Esophagus squamous epithelium (tissue), 5 donors: Measurements from ENCODE around the gene THRA. TPM values are rescaled to one million over a fixed set of nuclear protein-coding genes. Genes with fewer than 3 reads are reported as not detected.

ENCODE experiments used
- DNase-seq: peaks from one replicate; lab custom pipeline; 2025; lab: John Stamatoyannopoulos, UW
- H3K27ac ChIP-seq, 4 donors: fragments of 200-600 bp; sonication (generic); one replicate each; pipeline ENCODE4 v1.5.1; 2016 to 2019; ENCODE audit warnings: mild to moderate bottlenecking in 1 of 4
- H3K27me3 ChIP-seq, 4 donors: fragments of 200-600 bp; sonication (generic); 1 replicate in 3 of 4; 2 replicates in 1 of 4; pipeline versions ENCODE4 v1.5.1 to v1.6.0; 2017 to 2021; ENCODE audit warnings: antibody characterized with exemption in 1 of 4
- H3K36me3 ChIP-seq, 3 donors: fragments of 200-600 bp; sonication (generic); one replicate each; pipeline ENCODE4 v1.5.1; 2016 to 2019
- H3K4me1 ChIP-seq, 3 donors: fragments of 200-600 bp; sonication (generic); one replicate each; pipeline ENCODE4 v1.5.1; 2017 to 2019
- H3K4me3 ChIP-seq, 4 donors: fragments of 200-600 bp; sonication (generic); 1 replicate in 3 of 4; 2 replicates in 1 of 4; pipeline ENCODE4 v1.5.1; 2016 to 2019; ENCODE audit warnings: mild to moderate bottlenecking in 2 of 4, moderate library complexity in 1 of 4
- H3K9me3 ChIP-seq, 3 donors: fragments of 200-600 bp; sonication (generic); one replicate each; pipeline ENCODE4 v1.5.1; 2016 to 2019
- POLR2A ChIP-seq, 4 donors: fragments of 450-650 bp; IDR thresholded peaks; one replicate each; pipeline ENCODE4 v1.6.1; 2017; ENCODE audit warnings: antibody characterized with exemption in 4 of 4, mild to moderate bottlenecking in 4 of 4, moderate library complexity in 3 of 4
- WGBS, 2 donors: methylation state at CpG; one replicate each; pipeline ENCODE4 v1.1.5; 2018; 5-methylcytosine and 5-hydroxymethylcytosine counted together
- intact Hi-C: fragments of 100-400 bp; cut with DNase I; formaldehyde crosslinking; loops from one replicate; pipeline ENCODE4 v1.15.0; 2022
- total RNA-seq, 4 donors: library from RNA; depleted of rRNA; stranded (reverse); fragments of >200 nt; gene quantifications; one replicate each; pipeline ENCODE4 v1.1.0, GENCODE V29; 2016
- TF ChIP-seq, protein P1 (sequence below), 6 experiments: fragments of 450-650 bp in 4 of 6; fragments of 200-600 bp in 2 of 6; sonication (generic) in 2 of 6; IDR thresholded peaks; one replicate each; pipeline ENCODE4 v1.5.1; 2016 to 2019; ENCODE audit warnings: antibody characterized with exemption in 6 of 6, mild to moderate bottlenecking in 4 of 6, moderate library complexity in 4 of 6
- donor health status: DM: yes; HTN: yes; CAD: no.

The THRA gene
- total RNA-seq, 4 donors from 2014 or later = 4.2 to 27.1 (median 13.4) TPM

DNA sequence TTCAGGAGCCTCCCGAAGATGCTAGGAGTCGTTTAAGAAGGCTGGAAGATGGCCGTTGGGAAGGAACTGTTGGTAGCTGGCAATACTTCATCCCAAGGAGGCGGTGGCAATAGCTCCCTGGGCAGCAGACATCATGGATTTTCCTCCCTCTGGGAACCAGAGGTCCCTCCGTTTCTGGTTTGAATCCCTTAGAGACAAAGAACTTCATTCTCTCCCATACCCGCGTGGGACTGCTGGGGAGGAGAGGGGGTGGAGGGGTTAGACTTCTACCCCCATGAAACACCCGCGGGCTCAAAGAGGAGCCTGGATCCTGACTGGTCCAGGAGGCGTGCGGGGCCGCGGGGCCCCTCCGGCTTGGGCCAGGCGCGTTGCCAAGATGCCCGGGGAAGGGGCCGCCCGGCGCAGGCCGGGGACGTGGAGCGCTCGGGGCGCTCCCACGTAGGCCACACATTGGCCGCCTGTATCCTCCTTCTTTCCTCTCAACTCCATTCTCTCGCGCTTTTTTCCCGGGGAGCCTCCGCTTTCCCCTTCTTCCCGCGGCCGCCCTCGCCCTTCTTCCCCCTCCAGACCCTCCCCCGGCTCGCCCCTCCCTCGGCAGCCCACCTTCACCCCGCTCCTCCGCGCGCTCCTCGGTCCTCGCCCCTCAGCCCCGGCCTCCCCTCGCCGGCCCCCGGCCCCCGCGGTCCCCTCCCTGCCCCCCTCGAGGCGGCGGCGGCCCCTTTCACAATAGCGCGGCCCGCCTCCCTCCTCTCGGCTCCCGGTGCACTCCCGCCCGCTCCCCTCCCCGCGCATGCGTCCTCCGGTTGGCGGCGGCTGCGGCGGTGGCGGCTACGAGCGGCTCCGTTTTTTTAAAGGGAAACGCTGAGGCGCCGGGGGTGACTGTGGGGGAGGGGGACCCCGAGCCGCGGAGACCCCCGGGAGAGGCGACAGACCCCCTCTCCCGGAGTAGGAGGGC, 58.7 kb downstream of the THRA start, which contains the start of gene MSL1:
Gene MSL1 (plus strand): TSS at position 791 of the 955 bp plus-strand sequence. CDS start 642 bp downstream, outside the sequence.
- Histone ChIP-seq H3K27me3 (no peaks in the 10 kb centered on the region), H3K4me1 (peaks cover 7 to 49% (median 19%) of the 10 kb centered on the region in 3 donors), H3K4me3 (peak within 1 kb of the TSS; percentile 76 to 96 (median 86)), H3K36me3 (peaks cover 3 to 12% (median 4%) of the 10 kb centered on the region in 3 donors), H3K9me3 (no peaks in the 10 kb centered on the region), H3K27ac (peak within 1 kb of the TSS; percentile 94 to 100 (median 98))
- intact Hi-C loops = no loop called here
- DNase-seq = no peak
- TF ChIP-seq, protein P1, sequence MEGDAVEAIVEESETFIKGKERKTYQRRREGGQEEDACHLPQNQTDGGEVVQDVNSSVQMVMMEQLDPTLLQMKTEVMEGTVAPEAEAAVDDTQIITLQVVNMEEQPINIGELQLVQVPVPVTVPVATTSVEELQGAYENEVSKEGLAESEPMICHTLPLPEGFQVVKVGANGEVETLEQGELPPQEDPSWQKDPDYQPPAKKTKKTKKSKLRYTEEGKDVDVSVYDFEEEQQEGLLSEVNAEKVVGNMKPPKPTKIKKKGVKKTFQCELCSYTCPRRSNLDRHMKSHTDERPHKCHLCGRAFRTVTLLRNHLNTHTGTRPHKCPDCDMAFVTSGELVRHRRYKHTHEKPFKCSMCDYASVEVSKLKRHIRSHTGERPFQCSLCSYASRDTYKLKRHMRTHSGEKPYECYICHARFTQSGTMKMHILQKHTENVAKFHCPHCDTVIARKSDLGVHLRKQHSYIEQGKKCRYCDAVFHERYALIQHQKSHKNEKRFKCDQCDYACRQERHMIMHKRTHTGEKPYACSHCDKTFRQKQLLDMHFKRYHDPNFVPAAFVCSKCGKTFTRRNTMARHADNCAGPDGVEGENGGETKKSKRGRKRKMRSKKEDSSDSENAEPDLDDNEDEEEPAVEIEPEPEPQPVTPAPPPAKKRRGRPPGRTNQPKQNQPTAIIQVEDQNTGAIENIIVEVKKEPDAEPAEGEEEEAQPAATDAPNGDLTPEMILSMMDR (IDR thresholded peaks at IDR 0.05) = no peak
- TF ChIP-seq POLR2A (IDR thresholded peaks at IDR 0.05) = peak in 2 of 4 donors; percentile 50 to 80
- 1 to 2% methylated on average over 34 to 49 of the region's 82 CpGs for WGBS, 2 donors

DNA sequence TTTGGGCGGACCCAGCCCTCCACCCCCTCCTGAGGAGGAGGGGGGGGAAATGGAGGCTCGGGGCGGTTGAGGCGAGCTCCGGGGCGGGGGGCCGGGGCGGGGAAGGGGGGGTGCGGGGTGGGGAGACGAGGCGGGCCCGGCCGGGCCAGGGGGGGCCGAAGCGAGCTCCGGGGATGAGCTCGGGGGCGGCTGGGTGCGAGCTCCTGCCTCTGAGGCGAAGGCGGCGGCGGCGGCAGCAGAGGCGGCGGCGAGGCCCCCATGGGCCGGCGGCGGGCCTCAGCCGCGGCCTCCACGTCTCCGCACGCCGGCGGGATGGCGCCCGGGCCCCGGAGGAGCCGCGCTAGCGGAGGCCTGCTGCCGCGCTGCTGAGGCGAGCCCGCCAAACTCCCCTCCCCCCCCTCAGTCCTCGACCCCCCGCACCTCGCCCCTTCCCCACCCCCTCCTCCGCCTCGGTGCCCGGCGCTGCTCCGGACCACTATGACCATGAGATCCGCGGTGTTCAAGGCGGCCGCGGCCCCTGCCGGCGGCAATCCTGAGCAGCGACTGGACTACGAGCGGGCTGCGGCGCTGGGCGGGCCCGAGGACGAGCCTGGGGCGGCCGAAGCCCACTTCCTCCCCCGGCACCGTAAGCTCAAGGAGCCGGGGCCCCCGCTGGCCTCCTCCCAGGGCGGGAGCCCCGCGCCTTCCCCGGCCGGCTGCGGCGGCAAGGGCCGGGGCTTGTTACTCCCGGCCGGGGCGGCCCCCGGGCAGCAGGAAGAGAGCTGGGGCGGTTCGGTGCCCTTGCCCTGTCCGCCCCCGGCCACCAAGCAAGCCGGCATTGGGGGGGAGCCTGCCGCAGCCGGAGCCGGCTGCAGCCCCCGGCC, 59.6 kb downstream of the THRA start:
- H3K36me3 ChIP-seq = peaks cover 3 to 21% (median 4%) of the 10 kb centered on the region in 3 donors
- no peak for DNase-seq
- no peaks in the 10 kb centered on the region for H3K27me3 ChIP-seq
- TF ChIP-seq POLR2A (IDR thresholded peaks at IDR 0.05) = no peak
- TF ChIP-seq, protein P1 (IDR thresholded peaks at IDR 0.05) = no peak
- H3K9me3 ChIP-seq = no peaks in the 10 kb centered on the region
- H3K4me1 ChIP-seq = peaks cover 7 to 49% (median 19%) of the 10 kb centered on the region in 3 donors
- WGBS, 2 donors = 0% methylated on average over 22 of the region's 97 CpGs; no CpG with 5 or more reads in 1 of the 2 donors
- peak overlapping the region; percentile 94 to 100 (median 98) for H3K27ac ChIP-seq
- peak overlapping the region; percentile 76 to 96 (median 86) for H3K4me3 ChIP-seq
- intact Hi-C loops = no loop called here

DNA sequence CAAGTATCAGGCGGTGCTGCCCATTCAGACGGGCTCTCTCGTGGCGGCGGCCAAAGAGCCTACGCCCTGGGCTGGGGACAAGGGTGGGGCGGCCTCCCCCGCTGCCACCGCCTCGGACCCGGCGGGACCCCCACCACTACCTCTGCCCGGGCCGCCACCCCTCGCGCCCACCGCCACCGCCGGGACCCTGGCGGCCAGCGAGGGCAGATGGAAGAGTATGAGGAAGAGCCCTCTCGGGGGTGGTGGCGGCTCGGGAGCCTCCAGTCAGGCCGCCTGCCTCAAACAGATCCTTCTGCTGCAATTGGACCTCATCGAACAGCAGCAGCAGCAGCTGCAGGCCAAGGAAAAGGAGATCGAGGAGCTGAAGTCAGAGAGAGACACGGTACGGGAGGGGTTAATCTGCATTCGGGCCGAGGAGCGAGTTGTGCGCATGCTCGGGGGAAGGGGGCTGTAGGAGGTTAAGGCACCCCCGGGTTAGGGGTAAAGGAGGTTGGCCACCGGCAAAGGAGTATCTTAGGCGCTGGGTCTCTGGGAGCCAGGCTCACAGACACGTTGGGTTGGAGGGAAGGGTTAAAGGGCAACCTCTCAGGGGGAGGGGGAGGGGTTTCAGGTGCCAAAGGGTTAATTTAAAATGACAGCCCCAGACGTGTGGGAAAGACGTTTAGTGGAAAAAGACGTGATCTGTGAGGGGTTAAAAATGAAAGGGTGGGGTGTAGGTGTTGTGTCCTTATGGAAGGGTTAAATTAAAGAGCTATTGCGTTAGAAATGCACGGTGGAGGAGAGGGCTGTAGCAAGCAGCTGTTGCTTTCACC, 60.4 kb downstream of the THRA start:
- Histone ChIP-seq H3K4me3 (peak overlapping the region; percentile 76 to 96 (median 86)), H3K9me3 (no peaks in the 10 kb centered on the region), H3K27ac (peak overlapping the region; percentile 94 to 100 (median 98)), H3K4me1 (peaks cover 7 to 49% (median 19%) of the 10 kb centered on the region in 3 donors), H3K27me3 (no peaks in the 10 kb centered on the region), H3K36me3 (peaks cover 3 to 29% (median 4%) of the 10 kb centered on the region in 3 donors)
- TF ChIP-seq, protein P1 (IDR thresholded peaks at IDR 0.05) = peak in 2 of 6 experiments; percentile 5 to 20
- no peak for TF ChIP-seq POLR2A (IDR thresholded peaks at IDR 0.05)
- intact Hi-C loops = no loop called here
- no peak for DNase-seq
- 0 to 1% methylated on average over 21 of the region's 43 CpGs for WGBS, 2 donors

DNA sequence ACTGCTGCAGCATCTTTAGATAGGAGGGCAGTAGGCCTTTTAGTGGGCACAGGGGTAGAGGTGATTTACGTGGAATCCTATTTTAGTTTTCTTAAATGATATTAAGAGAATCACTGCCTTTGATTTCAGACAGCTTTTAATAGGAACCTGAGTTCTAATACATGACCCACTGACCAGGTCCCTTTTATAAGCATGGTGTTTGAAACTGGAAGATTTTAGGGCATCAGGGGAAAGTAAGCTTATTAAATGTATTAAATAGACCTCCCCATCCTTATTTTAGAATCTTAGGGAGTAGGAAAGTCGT, 61.0 kb downstream of the THRA start:
- DNase-seq = no peak
- H3K9me3 ChIP-seq = no peaks in the 10 kb centered on the region
- no peaks in the 10 kb centered on the region for H3K27me3 ChIP-seq
- TF ChIP-seq, protein P1 (IDR thresholded peaks at IDR 0.05) = no peak
- TF ChIP-seq POLR2A (IDR thresholded peaks at IDR 0.05) = no peak
- intact Hi-C loops = no loop called here
- H3K4me3 ChIP-seq = peak overlapping the region; percentile 76 to 96 (median 86)
- WGBS, 2 donors = 0% methylated on average over 2 of the region's 2 CpGs
- peaks cover 3 to 35% (median 4%) of the 10 kb centered on the region in 3 donors for H3K36me3 ChIP-seq
- H3K27ac ChIP-seq = peak overlapping the region; percentile 94 to 100 (median 98)
- peaks cover 7 to 49% (median 19%) of the 10 kb centered on the region in 3 donors for H3K4me1 ChIP-seq
